Adrenal gland (tissue), 5 donors: ENCODE results near the gene SCLY.

Experiments used
- CTCF ChIP-seq, 6 experiments: fragments of 450-650 bp in 4 of 6; fragments of 200-600 bp in 2 of 6; sonication (generic) in 1 of 6; IDR thresholded peaks; 1 replicate in 5 of 6; 2 replicates in 1 of 6; pipeline versions ENCODE4 v1.5.1 to v1.8.0; 2016 to 2021; ENCODE audit warnings: antibody characterized with exemption in 6 of 6, mild to moderate bottlenecking in 2 of 6, moderate library complexity in 1 of 6
- POLR2A ChIP-seq, 2 donors: fragments of 450-650 bp; IDR thresholded peaks; one replicate each; pipeline ENCODE4 v1.6.1; 2017; ENCODE audit warnings: antibody characterized with exemption in 2 of 2, mild to moderate bottlenecking in 2 of 2, moderate library complexity in 1 of 2
- donor health status: DM: no; HTN: no; CAD: no.

GRCh38 chr2:238081561-238081960, 20.8 kb downstream of the SCLY start:
- TF ChIP-seq CTCF (IDR thresholded peaks at IDR 0.05) (no peak), POLR2A (IDR thresholded peaks at IDR 0.05) (no peak)
